Frontal cortex (tissue), 4 donors: ENCODE data around the gene STC2. TPM values are rescaled to one million over a fixed set of nuclear protein-coding genes. Genes with fewer than 3 reads are reported as not detected.

Source experiments
- DNase-seq, 2 donors: peaks; one replicate each; pipeline ENCODE4 v3.0.0; 2012; ENCODE audit warnings: low spot score in 2 of 2
- FAIRE-seq: peaks from 2 replicates; lab custom pipeline; 2012; peaks lifted over from hg19 to GRCh38; lab: Jason Lieb, UNC
- total RNA-seq: library from RNA; depleted of rRNA; stranded (reverse); fragments of >200 nt; gene quantifications from one replicate; pipeline ENCODE4 v1.2.3, GENCODE V29; 2014
- donor health status: control.
- donor health status: control.
- donor health status: control.

STC2 gene
- total RNA-seq, 1 donor from 2014 or later = 0.82 TPM

DNA sequence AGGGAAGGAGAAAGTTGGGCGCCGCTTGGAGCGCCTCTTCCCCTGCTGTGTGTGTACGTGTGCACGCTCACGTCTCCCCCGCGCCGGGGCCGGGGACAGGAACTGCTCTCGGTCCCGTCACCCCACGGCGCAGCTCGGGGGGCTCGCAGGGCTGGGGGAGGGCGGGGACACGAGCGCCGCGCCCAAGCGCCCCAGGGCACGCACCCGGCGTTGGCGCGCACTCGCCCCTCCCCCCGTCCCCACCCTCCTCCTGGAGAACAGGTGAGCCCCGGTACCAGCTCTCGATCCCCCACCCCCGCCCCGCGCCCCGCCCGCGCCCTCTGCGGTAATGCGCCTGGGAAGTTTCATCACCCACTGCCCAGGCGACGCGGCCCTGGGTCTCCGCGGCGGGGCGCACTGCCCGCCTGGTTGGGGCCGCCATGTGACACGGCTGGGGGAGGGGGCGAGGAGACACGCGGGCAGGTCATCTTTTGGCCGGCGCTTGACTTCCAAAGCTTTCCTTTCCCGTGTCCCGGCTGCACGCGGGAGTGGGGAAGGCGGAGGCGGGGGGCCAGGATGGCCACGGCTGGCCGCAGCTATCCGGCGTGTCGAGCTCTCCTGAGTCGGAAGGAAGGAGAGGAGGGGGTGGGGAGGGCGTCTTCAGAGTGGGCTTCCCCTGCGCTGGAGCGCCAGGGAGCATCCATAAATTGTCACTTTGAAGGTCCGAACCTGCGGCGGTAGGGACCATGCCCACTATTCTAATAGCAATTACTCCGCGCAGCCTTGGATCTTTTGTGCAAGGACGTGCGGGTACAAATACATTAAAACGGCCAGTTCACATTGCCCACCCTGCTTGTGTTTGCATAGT lies 1.5 kb upstream of the STC2 start:
- DNase-seq (no peak), FAIRE-seq (no peak)

GRCh38 chr5:173328844-173329490 lies 753 bp upstream of the STC2 start:
- DNase-seq (no peak), FAIRE-seq (no peak)

DNA sequence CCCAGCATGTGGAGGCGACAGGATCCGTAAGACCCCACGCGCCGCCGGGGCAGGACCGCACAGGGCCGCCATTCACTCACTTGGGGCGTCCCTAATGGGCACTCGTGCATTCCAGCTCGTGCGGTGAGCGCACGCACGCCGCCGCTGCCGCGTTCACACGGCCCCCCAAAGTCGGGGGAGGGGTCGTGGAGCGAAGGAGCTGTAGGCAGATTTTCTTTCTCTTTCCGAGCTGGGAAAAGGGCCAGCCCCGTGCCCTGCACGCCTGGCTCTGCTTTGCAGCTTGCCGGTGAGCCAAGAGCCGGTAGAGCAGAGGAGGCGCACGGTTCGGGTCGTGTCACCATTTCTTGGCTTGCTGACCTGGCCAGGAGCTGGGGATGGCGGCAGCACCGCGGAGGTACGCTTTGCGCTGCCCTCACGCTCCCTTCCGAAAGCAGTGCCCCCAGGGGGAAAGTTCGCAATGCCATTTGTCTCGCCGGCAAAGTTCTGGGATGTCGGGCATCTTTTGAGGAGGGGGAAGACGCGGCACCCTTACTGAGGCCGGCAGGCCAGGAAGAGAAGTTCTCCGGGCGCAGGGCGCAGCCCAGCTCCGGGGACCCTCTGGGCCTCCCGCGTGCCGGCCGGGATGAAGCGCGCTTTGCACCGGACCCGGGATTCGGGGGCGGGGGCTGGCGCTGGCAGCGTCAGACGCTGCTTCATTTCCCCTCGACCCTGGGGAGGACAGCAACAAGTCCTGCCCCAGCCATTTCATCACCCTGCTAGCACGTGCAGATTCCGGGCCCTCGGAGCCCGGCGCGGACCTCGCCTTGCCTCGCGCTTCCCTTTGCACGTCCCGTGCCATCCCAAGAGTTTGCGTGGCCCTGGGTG lies 898 bp downstream of the STC2 start:
- FAIRE-seq (no peak), DNase-seq (no peak)

DNA sequence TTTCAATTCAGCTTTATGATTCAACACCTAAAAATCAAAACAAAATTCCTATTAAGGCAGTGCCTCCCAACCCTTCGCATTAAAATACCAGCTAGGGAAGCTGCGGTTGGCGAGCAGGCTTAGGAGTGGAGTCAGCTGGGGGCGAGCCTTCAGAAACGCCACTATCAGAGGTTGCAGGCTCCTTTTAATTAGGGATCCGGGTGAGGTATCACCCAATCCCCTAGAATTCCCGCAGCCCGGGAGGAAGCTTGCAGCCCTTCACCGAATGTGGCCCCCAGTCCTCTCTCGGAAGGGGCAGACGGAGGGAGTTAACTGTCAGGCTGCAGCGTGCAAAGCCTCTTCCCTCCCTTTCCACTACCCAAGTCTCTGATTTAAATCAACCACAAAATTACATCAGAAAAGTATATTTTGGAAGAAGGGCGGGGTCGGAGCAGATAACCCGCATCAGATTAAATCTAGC lies 1.7 kb downstream of the STC2 start:
- FAIRE-seq (no peak), DNase-seq (no peak)

DNA sequence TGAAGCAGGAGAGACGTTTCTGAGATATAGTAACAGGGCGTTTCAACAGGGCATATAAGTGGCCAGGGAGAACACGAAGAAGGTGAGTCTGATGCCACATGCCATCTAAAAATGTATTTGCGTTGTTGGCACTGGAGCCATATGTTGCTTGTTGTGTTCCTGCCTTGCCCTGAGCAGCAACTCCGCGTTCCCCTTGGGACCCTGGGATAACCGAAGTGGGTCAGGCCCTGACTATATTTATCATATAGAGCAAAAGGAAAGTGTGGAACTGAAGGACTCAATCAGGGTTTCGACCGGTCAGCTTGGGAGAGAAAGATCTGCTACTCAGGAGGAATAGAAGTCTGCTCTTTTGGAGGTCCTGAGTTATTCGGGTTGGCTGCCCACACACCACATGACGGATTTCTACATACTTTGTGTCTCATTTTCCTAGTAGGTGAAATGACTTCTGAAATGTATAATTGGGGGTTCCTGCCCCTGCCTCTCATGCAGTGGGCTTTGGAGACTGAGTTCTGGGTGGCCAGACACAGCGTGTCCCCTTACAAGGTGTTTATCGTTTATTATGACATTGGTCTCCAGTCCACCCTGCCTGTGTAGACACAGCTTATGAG lies 3.0 kb downstream of the STC2 start:
- no peak for DNase-seq
- FAIRE-seq = no peak

GRCh38 chr5:173324115-173325001 lies 3.9 kb downstream of the STC2 start:
- FAIRE-seq = no peak
- peak; percentile 65 to 71 for DNase-seq

DNA sequence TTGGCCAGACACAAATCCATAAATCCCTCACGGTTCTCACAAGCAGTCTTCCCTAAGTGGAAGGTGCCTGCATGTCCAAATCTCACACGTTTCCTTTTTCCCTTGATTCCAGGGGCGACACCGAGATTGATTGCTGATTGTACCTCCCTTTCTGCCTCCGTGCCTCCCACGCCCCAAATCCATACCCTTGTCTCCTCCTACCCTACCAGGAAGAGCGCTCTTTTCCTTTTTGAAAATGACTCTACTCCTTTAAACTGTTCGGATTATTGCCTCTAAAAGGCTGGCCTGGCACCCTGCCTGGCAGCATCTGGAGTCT lies 4.5 kb downstream of the STC2 start:
- FAIRE-seq = no peak
- DNase-seq = no peak

- FAIRE-seq = no peak
- DNase-seq = no peak
Measured at GRCh38 chr5:173323106-173323798, 5.0 kb downstream of the STC2 start.

DNA sequence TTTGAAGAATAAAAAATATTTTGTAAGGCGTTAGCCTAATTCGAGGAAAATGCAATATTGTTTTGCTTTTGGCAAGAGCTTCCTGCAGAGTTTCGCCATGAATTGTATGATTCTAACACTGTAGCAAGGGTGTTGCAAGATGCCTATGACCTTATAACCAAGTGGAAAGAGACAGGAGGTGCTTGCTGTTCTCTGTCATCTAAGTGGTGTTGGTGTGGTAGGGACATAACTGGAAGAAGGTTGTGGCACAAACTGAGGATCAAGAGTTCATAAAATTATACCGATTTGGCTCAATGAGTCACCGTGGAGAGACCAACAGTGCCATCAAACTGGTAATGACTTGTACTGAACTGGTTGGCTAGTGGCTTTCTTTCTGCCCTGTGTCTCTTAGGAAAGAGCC lies 6.3 kb downstream of the STC2 start:
- FAIRE-seq = no peak

GRCh38 chr5:173320259-173320658 lies 8.0 kb downstream of the STC2 start:
- DNase-seq (no peak), FAIRE-seq (no peak)

More for the DNA sequence above, 6.3 kb downstream of the STC2 start:
- DNase-seq = no peak

- DNase-seq = no peak
- no peak for FAIRE-seq
Measured at GRCh38 chr5:173319646-173320045, 8.6 kb downstream of the STC2 start.

DNA sequence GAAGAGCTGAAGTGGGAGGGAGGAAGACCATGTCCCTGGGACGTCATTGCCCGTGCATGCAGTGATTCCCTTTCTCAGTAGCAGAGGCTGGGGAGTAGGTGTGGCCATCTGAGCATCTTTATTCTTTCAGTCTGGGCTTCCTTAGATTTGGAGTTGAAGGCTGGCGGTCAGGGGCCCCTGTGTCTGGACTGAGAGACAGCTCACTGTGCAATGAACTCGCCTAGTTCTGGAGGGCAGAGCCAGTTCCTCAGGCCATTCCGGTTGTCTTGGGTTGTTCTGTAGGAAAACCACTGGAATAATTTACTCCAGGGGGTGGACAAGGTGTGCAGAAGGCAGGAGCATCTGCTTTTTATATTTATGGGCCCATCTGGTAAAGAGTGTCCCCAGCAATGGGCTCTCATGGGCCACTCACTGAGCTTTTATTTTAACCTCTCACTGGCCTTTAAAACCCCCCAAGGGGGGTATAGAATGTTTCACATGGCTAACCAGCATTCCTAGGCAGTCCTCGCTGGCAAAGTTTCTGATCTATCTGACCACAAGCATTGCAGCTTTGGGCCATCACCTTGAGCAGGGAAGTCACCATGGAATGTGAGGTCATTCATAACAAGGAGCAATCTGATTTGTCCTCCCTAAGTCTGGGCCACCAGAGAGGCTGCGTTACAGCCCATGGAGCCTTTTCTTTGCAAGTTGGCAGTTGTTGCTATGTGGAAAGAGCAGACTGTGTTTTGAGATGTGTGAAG lies 9.2 kb downstream of the STC2 start:
- DNase-seq (no peak), FAIRE-seq (no peak)

GRCh38 chr5:173318330-173318729 lies 9.9 kb downstream of the STC2 start:
- DNase-seq (no peak), FAIRE-seq (no peak)

DNA sequence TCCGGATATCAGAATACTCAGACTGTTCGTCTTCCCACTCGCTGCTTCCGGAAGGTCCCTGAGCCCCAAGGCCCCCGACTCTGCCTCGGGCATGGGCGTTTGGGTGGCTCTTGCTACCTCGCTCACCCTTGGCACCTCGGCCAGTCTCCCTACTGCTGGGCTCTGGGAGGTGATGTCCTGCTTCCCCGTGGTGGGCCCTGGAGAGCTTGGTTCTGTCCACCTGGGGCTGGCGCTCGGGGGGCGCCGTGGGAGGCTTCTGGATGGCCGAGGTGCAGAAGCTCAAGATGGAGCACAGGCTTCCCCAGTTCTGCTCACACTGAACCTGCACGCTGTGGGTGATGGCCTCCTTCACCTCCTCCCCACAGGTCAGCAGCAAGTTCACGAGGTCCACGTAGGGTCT lies 10.4 kb downstream of the STC2 start:
- FAIRE-seq (no peak), DNase-seq (no peak)

GRCh38 chr5:173317091-173317730 lies 11.0 kb downstream of the STC2 start:
- no peak for FAIRE-seq
- no peak for DNase-seq

GRCh38 chr5:173316339-173317020 lies 11.7 kb downstream of the STC2 start:
- FAIRE-seq = no peak
- DNase-seq = no peak
